GM19324 (cell line): ENCODE measurements around the gene CHRNB1.

Experiments used
- ATAC-seq: cut with Tn5 transposase; IDR thresholded peaks from one replicate; pipeline ENCODE4 v1.9.1; 2021; ENCODE audit warnings: mild to moderate bottlenecking, moderate library complexity; ENCODE audit not compliant: unreplicated experiment, low FRiP score

CHRNB1 gene

DNA sequence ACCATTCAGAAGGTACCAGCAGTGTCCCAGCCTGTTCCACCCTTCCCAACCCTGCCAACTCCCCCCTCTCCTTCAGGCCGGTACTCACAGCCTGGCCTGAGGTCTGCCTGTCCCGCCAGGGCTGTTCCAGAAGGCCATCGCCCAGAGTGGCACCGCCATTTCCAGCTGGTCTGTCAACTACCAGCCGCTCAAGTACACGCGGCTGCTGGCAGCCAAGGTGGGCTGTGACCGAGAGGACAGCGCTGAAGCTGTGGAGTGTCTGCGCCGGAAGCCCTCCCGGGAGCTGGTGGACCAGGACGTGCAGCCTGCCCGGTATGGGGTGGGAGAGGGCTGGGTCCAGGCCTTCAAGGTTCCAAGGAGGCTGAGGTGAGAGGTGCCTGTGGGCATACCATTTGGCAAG, 30.0 kb upstream of the CHRNB1 start:
- ATAC-seq: no peak

DNA sequence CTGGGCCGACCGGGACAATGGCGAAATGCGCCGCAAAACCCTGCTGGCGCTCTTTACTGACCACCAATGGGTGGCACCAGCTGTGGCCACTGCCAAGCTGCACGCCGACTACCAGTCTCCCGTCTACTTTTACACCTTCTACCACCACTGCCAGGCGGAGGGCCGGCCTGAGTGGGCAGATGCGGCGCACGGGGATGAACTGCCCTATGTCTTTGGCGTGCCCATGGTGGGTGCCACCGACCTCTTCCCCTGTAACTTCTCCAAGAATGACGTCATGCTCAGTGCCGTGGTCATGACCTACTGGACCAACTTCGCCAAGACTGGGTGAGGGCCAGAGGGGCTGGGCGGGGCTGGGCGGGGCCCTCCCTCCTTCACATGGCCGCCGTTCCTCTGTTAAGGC, 29.1 kb upstream of the CHRNB1 start:
- no peak for ATAC-seq

DNA sequence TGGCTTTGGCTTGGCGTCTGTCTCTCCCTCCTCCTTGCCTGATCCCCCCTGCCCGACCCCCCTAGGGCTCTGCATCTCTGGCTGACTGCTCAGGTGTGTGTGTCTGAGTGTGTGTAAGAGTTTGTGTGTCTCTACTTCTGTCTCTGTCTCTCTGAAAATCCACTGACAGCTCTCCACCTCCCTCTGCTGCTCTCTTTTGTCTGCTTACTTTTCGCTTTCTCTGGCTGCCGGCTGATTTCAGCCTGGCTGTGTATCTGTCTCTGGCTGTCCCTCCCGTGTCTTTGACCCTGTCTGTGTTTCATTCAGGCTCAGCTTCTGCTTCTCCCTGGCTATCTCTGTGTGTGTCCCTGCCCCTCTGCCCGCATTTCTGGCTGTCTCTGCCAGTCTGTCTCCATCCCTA, 28.5 kb upstream of the CHRNB1 start:
- ATAC-seq: no peak

DNA sequence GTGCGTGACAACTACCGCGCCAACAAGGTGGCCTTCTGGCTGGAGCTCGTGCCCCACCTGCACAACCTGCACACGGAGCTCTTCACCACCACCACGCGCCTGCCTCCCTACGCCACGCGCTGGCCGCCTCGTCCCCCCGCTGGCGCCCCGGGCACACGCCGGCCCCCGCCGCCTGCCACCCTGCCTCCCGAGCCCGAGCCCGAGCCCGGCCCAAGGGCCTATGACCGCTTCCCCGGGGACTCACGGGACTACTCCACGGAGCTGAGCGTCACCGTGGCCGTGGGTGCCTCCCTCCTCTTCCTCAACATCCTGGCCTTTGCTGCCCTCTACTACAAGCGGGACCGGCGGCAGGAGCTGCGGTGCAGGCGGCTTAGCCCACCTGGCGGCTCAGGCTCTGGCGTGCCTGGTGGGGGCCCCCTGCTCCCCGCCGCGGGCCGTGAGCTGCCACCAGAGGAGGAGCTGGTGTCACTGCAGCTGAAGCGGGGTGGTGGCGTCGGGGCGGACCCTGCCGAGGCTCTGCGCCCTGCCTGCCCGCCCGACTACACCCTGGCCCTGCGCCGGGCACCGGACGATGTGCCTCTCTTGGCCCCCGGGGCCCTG, 27.7 kb upstream of the CHRNB1 start:
- ATAC-seq: no peak

DNA sequence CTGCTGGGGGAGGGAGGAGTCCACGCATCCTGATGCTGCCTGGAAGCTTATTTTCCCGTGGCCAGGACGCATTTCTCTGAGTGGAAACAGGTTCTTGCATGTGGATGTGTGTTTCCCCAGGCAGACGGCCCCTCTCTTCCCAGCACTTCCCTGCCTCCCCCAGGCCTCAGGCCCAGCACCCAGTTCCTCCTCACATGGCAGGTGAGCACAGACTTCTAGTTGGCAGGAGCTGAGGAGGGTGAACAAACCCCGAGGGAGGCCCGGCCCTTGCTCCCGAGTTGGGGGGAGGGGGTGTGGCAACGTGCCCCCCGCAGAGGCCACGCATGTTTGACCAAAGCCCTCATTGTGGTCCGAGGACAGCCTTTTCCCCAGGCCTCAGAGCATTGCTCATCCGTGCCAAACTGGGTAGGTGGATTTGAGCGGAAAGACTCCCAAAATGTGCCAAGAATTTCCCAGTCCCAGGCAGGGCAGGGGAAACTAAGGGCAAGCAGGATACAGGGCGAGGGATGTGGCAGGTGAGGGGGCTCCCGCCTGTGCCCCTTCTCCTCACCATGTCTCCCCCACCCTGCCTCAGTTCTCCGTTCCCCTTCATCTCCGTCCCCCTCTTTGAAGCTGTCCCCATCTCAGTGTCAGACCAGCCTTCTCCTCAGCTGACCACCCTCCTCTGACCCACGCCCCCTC, 26.2 kb upstream of the CHRNB1 start:
- ATAC-seq: no peak

DNA sequence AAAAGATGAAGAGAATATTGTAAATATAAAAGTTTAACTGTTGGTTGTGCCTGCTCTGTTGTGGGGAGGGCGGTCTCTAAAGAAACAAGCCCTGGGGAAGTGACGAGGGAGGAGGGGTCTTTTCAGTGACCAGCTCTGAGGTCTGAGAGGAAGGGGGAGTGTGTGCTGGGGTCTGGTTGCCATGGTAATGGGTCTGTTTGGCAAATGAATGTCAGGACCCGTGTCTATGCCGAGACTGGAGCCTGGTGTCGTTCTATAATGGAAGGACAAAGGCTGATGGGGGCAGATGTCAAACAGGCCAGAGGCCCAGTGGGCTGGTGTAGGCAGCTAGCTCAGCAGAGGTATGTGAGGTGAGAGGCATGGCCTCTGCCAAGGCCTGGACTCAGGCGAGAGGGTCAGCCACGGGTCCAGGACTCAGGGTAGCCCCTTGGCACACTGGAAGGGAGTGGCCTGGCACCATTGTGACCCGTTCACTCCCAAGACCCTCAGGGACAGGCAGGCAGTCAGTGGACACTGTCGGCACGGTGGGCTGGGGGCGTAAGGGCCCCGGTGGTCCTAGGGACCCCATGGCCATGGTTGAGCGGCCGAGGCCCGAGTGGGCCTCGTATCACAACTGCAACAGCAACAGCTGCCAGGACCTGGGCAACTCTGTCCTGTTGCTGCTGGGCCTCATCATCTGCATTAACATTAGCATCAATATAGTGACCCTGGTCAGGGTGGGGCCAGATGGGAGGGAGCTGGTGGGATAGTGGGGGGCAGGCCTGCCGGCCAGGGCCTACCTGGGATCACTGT, 24.8 kb upstream of the CHRNB1 start, which contains the start of gene SPEM1:
SPEM1 (plus strand) TSS at position 506 of the 792 bp plus-strand sequence; CDS start at position 567, 61 bp downstream.
- ATAC-seq: no peak

DNA sequence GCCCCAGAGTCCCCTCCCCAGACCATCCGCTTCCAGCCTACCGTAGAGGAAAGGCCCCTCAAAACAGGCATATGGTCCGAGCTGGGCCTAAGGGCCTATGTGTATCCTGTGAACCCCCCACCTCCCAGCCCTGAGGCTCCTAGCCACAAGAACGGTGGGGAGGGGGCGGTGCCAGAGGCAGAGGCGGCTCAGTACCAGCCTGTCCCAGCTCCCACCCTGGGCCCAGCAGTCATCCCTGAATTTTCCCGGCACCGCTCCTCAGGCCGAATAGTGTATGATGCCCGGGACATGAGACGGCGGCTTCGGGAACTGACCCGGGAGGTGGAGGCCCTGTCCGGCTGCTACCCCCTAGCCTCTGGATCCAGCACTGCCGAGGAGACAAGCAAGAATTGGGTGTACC, 23.7 kb upstream of the CHRNB1 start:
- ATAC-seq: no peak

DNA sequence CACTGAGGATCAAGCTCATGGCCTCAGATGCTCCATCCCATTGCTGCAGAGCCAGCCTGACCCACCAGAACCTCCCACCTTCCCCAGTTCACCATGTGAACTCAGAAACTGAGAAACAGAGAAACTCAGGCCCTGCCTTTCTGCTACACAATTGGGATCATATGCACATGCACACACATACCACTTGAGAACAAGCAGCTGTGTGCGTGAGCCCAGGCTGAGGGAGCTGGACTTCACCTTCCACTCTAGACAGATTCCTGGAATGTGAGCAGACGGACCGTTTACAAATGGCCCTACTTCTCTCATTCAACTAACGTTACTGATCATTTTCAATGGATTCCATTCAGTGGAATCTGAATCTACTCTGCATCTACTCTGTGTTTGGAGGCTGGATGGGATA, 21.2 kb upstream of the CHRNB1 start:
- no peak for ATAC-seq

DNA sequence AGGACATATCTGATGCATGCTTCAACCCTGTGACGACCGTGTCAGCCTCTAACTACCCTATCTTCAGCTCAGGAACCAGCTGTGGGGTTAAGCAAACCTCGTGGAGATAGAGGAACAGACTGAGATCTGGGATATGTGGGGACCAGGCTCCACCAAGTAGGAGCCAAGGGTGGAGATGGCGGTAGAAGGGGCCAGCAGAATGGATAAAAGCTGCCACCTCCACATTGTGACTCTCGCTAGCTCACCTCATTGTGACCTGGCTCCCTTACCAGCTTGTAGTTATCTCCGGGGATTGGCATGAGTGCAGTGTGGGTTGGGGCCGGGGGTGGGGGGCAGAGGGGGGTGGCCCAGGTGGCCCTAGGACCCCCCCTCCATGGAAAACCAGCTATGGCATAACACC, 19.5 kb upstream of the CHRNB1 start, which contains the start of gene SPEM2:
SPEM2 (plus strand) TSS at position 301 of the 400 bp plus-strand sequence; CDS start at position 374, 73 bp downstream.
- no peak for ATAC-seq

DNA sequence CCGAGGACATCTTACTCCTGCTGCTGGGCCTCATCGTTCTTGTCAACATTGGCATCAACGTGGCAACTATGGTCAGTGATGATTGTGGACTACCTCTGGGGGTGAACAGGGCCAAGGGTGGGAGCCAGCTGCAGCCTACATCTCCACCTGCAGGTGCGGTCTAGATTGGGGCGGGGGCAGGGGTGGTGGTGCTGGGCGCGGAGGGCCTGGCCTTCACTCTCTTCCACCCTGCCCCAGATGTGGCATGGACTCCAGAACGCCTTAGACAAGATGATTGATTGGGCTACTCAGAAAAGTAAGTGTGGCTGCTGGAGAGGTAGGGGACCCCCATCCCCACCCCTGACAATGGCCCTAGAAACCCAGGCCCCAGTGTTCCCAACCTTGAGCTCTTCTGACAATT, 19.1 kb upstream of the CHRNB1 start:
- ATAC-seq: no peak

DNA sequence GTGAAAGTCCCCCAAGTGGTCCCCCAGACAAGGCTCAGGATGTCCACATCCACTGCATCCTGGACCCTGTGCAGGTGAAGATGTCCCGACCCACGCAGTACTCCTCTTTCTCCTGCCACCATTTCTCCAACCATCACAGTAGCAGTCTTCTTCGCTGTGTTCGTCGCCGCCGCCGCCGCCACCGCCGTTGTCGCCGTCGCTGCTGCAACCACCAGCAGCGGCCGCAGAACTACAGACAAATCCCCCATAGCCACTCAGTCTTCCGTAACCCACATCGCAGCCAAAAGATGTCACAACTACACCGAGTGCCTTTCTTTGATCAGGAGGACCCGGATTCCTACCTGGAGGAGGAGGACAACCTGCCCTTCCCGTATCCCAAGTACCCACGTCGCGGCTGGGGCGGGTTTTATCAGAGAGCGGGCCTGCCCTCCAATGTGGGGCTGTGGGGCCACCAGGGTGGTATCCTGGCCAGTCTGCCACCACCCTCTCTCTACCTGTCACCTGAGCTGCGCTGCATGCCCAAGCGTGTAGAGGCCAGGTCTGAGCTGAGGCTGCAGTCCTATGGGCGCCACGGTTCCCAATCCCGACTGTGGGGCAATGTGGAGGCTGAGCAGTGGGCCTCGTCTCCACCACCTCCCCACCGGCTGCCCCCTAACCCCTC, 18.5 kb upstream of the CHRNB1 start:
- ATAC-seq: no peak

DNA sequence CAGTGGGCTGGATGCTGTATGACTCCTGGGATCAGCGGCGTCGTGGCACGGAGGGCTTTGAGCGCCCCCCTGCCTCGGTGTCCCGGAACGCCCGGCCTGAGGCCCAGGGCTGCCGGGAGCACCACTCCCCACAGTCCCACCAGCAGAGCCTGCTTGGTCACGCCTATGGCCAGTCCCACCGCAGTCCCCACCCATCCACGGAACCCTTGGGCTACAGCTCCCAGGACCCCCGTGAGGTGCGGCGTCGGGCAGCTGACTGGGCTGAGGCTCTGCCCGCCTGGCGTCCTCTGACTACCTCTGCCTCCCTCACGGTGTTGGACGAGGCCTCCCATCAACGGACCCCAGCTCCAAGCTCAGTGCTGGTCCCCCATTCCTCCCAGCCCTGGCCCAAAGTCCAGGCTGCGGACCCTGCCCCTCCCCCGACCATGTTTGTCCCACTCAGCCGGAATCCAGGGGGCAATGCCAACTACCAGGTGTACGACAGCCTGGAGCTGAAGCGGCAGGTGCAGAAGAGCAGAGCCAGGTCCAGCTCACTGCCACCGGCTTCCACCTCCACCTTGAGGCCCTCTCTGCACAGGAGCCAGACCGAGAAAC, 17.9 kb upstream of the CHRNB1 start:
- no peak for ATAC-seq

DNA sequence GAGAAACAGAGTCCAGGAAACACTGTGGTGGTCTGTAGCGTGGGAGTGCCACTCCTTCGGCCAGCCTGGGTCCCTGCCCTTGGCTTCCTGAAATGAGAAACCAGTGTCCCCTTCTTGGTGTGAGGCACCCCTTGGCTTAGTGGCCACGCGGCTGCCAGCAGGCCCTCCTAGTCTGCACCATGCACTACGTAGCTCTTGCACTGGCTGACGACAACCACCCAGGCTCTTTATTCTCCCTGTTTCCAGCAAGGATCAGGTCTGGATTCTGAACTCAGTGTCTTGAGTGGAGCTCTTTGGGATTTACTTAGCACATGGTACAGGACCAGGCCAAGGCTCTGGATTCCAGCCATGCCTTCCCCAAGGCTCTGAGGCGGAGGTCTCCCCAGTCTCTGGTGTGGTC, 17.3 kb upstream of the CHRNB1 start:
- no peak for ATAC-seq

DNA sequence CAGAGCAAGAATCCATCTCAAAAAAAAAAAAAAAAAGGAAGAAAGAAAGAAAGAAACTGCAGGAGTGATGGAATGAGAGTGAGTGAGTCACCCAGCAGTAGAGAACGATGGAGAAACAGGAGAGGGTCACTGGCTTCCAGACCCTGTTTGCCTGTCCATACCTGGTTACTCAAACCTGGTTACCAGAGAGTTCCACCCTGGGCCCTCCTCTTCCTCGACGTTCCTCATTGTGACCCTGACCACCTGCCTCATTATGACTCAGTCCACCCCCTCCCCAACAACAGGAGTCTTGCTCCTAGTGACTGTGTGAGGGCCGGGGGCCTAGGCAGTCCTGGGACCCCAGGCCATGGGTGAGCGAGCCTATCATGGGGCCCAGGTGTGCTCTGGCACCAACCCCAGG, 16.3 kb upstream of the CHRNB1 start, which contains the start of gene SPEM3:
SPEM3 (plus strand) TSS at position 301 of the 400 bp plus-strand sequence; CDS start at position 347, 46 bp downstream.
- no peak for ATAC-seq

DNA sequence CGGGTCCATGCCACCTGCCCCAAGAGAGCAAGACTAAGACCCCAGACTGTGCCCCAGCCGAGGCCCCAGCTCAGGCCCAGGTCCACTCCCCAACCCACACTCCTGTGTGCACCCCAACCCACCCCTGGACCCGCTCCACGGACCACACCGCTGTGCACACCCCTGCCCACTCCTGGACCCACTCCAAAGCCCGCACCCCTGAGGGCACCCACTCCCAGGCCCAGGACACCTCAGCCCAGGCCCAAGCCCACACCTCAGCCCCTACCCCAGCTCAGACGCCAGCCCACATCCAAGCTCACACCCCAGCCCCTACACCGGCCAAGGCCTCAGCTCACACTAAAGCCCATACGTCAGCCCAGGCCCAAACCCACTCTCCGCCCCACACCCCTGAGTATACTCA, 15.1 kb upstream of the CHRNB1 start:
- ATAC-seq: no peak

DNA sequence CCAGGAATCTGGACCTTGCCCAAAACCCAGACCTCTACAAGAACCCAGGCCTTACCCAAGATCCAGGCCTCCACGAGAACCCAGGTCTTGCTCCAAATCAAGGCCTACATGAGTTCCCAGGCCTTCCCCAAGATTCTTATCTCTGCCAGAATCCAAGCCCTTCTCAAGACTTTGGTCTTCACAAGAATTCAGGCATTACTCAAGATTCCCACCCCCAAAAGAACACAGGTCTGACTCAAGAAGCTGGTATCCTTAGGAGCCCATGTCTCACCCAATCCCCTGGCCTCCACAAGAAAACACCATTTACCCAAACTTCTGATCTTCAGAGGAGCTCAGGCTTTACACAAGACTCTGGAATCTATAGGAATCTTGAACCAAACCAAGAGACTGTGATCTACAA, 13.6 kb upstream of the CHRNB1 start:
- no peak for ATAC-seq

DNA sequence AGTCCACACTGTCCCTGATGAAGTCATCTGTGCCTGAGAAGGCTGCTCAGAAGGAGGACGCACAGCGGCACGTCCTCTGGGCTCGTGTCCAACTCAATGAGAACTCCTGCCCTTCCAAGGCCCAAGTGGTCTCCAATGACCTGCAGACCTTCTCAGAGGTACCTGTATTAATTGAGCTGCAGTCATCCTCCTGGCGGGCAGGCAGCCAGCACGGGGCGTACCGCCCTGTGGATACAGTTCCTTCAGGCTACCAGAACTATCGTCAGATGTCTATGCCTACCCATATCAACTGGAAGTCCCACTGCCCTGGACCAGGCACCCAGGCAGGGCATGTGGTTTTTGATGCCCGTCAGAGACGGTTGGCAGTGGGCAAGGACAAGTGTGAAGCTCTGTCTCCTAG, 12.6 kb upstream of the CHRNB1 start:
- no peak for ATAC-seq

DNA sequence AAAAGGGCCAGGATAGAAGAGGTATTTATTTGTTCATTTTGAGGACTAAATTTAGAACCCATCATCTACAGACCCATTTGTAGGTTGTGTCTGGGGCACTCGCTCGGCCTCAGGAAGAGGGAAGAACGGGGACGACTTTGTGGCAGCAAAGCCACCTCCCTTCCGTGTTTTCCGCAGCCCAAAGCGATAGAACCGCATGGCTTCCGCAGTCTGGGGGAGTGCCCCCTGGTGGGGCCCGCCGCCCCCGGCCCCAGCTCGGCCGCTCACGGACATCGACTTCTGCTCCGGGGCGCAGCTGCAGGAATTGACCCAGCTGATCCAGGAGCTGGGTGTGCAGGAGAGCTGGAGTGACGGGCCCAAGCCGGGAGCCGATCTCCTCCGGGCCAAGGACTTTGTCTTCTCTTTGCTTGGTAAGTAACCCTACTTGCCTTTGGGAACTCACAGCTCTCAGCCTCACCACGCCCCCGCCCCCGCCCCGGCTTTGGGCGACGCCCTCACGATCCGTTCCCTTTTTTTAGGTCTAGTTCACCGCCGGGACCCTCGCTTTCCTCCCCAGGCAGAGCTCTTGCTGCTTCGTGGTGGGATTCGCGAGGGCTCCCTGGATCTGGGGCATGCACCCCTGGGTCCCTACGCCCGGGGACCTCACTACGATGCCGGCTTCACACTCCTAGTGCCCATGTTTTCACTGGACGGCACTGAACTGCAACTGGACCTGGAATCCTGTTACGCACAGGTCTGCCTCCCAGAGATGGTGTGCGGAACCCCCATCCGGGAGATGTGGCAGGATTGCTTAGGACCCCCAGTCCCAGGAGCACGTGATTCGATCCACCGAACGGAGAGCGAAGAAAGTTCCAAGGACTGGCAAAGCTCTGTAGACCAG, 8.9 kb upstream of the CHRNB1 start:
- ATAC-seq: peak; percentile 16

DNA sequence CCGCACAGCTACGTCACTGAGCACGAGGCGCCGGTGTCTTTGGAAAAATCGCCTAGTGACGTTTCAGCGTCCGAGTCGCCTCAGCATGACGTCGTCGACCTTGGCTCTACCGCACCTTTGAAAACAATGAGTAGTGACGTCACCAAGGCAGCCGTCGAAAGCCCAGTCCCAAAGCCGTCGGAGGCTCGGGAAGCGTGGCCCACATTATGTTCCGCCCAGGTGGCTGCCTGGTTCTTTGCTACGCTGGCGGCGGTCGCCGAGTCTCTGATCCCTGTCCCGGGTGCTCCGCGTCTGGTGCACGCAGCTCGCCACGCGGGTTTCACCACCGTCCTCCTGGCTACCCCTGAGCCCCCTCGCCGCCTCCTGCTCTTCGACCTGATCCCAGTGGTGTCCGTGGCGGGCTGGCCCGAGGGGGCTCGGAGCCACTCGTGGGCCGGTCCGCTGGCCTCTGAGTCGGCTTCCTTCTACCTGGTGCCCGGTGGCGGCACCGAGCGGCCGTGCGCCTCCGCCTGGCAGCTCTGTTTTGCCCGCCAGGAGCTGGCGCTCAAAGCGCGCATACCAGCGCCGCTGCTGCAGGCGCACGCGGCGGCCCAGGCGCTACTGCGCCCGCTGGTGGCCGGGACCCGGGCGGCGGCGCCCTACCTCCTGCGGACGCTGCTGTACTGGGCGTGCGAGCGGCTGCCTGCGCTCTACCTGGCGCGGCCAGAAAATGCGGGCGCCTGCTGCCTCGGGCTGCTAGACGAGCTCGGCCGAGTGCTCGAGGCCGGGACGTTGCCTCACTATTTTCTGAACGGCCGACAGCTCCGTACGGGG, 8.1 kb upstream of the CHRNB1 start:
- ATAC-seq: no peak
